HUES6 (cell line): ENCODE measurements around the gene GRN.
"Not testable (repeated sequence)": the region's sequence is repeated elsewhere in the genome, so short reads cannot be mapped to it uniquely, and the experiment has no call there.

Experiments
- H3K27ac ChIP-seq: 2 replicates; pipeline ENCODE4 v1.7.0; 2013; ENCODE audit warnings: low read depth, mild to moderate bottlenecking, low read length, inconsistent platforms
- H3K27me3 ChIP-seq: 2 replicates; pipeline ENCODE4 v1.6.1; 2013; ENCODE audit warnings: low read length; ENCODE audit not compliant: control insufficient read depth, insufficient read depth
- H3K36me3 ChIP-seq: 2 replicates; pipeline ENCODE4 v1.6.1; 2013; ENCODE audit warnings: low read length; ENCODE audit not compliant: control insufficient read depth, insufficient read depth
- H3K4me1 ChIP-seq: 2 replicates; pipeline ENCODE4 v1.6.1; 2013; ENCODE audit warnings: low read length; ENCODE audit not compliant: control insufficient read depth, insufficient read depth
- H3K4me3 ChIP-seq: 2 replicates; pipeline ENCODE4 v1.5.1; 2013; ENCODE audit warnings: low read depth, low read length
- H3K9ac ChIP-seq: one replicate; pipeline ENCODE4 v1.6.1; 2013; ENCODE audit warnings: mild to moderate bottlenecking, low read length
- H3K9me3 ChIP-seq: 2 replicates; pipeline ENCODE4 v1.6.1; 2013; ENCODE audit warnings: low read depth, low read length; ENCODE audit not compliant: control insufficient read depth, insufficient read depth

GRN gene

DNA sequence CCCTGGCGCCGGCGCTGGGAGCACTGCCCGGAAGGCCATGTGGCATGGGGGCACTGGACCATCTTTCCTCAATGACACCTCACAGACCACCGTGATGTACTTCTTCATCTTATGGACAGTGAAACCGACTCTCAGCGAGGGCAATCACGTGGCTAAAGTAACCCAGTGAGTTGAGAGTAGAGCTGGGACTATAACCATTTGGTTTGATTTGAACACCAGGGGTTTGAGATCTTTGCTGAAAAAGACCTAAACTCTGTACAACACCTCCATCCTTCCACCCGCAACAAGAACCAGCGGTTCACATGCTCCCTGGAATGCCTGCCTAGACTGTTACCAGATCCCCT is 41.1 kb downstream of the GRN start:
- no peak overlapping the region for H3K27ac ChIP-seq
- H3K4me1 ChIP-seq: peaks cover 10% of the 10 kb centered on the region
- no peaks in the 10 kb centered on the region for H3K9me3 ChIP-seq
- H3K36me3 ChIP-seq: no peaks in the 10 kb centered on the region
- H3K9ac ChIP-seq: no peak overlapping the region
- peak overlapping the region; percentile 77 for H3K4me3 ChIP-seq
- H3K27me3 ChIP-seq: peaks cover 36% of the 10 kb centered on the region

DNA sequence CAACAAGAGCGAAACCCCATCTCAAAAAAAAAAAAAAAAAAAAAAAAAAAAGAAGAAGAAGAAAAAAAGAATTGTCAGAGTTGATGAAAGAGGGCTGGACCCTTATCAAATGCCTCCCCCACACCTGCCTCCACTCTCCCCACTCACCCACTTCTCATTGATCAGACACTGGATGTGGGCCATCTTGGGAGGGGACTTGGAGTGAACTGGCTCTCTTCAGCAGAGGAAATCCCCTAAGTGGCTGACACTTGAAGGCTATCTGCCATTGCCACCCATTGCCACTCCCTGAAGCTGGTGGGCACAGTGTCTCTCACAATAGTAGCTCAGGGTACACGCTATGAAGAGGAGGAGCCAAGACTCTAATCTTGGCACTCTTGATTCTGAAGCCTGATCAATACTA is 42.7 kb downstream of the GRN start:
- Histone ChIP-seq H3K9me3 (no peaks in the 10 kb centered on the region), H3K4me1 (peaks cover 10% of the 10 kb centered on the region), H3K36me3 (no peaks in the 10 kb centered on the region), H3K27me3 (peaks cover 34% of the 10 kb centered on the region), H3K9ac (no peak overlapping the region), H3K27ac (no peak overlapping the region), H3K4me3 (no peak overlapping the region)

DNA sequence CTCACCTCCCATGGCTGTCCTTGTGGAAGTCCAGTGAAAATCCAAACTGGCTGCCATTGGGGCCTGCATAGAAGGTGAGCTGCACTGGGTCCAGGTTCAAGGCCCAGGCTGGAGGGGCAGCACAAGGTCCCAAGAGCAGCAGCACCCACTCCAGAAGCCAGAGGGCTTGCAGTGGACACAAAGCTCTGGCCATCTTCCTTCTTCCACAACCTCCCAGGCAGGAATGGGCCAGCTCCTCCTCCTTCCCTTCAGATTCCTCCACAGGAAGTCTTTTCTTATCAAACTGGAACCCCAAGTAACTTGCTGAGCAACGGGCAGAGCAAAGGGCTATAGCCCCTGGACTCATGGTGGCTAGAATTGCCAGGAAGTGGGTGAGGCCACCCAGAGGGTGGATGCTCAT is 44.2 kb downstream of the GRN start, which contains the start of gene ITGA2B:
ITGA2B (minus strand) TSS at position 369 of the 400 bp plus-strand sequence; CDS start at position 193, 176 bp downstream.
- Histone ChIP-seq H3K36me3 (no peaks in the 10 kb centered on the region), H3K27ac (no peak within 1 kb of the TSS), H3K9ac (no peak within 1 kb of the TSS), H3K4me1 (peaks cover 13% of the 10 kb centered on the region), H3K4me3 (no peak within 1 kb of the TSS), H3K9me3 (no peaks in the 10 kb centered on the region), H3K27me3 (peaks cover 20% of the 10 kb centered on the region)

DNA sequence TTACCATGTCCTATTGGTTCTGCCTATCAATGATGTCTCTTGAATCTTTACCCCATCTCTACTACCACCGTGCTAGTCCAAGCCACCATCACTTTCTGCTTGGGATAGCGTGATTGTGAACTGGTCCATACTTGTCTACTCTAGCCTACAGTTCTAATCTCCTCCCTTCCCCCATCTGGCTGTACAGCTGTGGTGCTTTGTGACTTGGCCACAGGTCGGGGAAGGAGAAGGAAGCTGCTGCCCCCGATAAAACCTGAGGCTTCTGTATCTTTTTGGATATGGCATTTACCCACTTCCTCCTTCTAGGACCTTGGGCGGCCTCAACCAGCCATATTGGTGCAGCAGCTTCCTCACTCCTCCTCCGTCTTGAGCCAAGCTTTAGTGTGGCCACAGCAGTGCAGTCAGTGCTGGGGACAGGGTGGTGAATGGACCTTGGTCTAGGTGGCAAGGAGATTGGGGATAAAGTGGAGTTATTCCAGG is 44.7 kb downstream of the GRN start:
- no peaks in the 10 kb centered on the region for H3K9me3 ChIP-seq
- H3K4me1 ChIP-seq: peaks cover 8% of the 10 kb centered on the region
- H3K27ac ChIP-seq: no peak overlapping the region
- no peaks in the 10 kb centered on the region for H3K36me3 ChIP-seq
- no peak overlapping the region for H3K4me3 ChIP-seq
- peaks cover 15% of the 10 kb centered on the region for H3K27me3 ChIP-seq
- H3K9ac ChIP-seq: no peak overlapping the region

DNA sequence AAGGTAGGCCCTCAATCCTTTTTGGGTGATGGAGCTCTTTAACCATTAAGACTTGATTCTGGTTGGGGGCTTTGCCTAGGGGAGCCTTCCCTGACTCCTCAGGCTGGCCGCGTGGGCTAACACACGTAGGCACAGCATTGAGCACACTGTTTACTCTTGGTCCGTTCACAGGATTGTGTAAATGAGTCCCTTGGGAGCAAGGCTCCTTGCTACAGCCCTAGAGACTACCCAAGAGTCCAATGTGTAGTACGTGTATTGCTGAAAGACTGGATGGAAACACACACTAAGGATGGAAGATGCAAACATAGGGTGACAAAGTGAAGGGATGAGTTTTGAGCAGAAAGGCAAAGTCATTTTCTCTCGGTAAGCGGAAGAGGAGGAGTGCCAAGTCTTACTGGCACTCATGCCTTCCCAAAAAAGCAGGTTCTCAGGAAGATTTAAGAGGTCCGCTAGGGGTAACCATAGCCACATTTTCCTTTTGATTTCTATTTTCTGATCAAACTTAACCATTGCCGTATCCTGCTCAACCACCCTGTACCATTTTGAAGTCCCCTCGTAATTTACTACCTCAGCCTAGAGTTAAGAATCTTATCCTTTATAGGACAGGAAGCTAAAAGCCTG is 45.3 kb downstream of the GRN start:
- no peak overlapping the region for H3K27ac ChIP-seq
- H3K4me3 ChIP-seq: no peak overlapping the region
- H3K4me1 ChIP-seq: 0 out of 2 replicates have a peak, but pooled peaks cover 4% of the 10 kb centered on the region
- H3K27me3 ChIP-seq: peaks cover 11% of the 10 kb centered on the region; the same call in 1 of the 2 replicates
- no peaks in the 10 kb centered on the region for H3K36me3 ChIP-seq
- no peak overlapping the region for H3K9ac ChIP-seq
- H3K9me3 ChIP-seq: no peaks in the 10 kb centered on the region

DNA sequence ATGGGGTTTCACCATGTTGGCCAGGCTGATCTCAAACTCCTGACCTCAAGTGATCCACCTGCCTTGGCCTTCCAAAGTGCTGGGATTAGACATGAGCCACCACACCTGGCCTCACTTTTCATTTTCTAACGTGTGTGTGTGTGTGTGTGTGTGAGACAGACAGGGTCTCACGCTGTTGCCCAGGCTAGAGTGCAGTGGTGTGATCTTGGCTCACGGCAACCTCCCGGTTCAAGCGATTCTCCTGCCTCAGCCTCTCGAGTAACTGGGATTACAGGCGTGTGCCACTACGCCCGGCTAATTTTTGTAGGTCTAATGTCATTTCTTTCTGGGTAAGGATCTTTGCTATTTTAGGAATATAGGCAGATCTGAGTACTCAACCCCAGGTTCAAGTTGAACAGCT is 49.0 kb downstream of the GRN start:
- not testable (repeated sequence) for H3K9ac ChIP-seq, H3K9me3 ChIP-seq, H3K27ac ChIP-seq, H3K4me1 ChIP-seq, H3K4me3 ChIP-seq, H3K27me3 ChIP-seq
- H3K36me3 ChIP-seq: peaks cover 25% of the 10 kb centered on the region

DNA sequence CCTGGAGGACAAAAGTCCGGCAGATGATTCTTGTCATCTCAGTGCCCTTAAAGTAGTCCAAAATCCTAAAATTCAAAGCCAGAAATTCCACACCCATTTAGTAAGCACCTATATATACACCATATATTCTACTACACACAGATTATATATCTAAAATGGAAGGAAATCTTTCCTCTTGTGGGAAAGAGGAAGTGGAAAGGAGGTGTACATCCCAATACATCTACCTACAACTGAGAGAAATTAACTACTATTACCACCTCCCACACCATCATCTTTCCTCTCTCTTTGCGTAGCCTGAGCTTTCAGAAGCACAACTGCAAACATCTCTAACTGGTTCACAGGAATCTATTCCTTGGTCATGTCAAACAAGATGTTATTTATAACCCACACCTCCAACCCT is 49.7 kb downstream of the GRN start:
- Histone ChIP-seq H3K27me3 (no peaks in the 10 kb centered on the region), H3K9me3 (no peaks in the 10 kb centered on the region), H3K4me3 (no peak overlapping the region), H3K9ac (no peak overlapping the region), H3K4me1 (0 out of 2 replicates have a peak, but pooled peaks cover 4% of the 10 kb centered on the region), H3K36me3 (peaks cover 32% of the 10 kb centered on the region), H3K27ac (no peak overlapping the region)

DNA sequence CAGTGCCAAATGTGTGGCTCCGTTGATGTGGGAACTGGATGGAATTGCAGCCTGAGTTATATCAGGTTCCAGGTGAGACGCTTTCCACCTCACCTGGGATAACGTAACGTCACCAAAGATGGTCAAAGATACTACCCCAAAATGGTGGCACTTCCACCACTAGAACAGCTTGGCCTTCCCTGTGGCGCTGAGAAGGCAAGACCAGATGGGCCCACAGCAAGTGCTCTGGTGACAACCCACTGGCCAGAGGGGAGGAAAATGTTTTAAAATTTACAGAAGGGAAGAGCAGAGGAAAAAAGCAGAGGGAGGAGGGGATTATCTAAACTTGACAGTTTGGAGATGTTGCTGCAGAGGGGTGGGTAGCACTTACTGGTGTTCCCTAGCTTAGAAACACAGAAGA is 51.8 kb downstream of the GRN start:
- no peak overlapping the region for H3K9ac ChIP-seq

DNA sequence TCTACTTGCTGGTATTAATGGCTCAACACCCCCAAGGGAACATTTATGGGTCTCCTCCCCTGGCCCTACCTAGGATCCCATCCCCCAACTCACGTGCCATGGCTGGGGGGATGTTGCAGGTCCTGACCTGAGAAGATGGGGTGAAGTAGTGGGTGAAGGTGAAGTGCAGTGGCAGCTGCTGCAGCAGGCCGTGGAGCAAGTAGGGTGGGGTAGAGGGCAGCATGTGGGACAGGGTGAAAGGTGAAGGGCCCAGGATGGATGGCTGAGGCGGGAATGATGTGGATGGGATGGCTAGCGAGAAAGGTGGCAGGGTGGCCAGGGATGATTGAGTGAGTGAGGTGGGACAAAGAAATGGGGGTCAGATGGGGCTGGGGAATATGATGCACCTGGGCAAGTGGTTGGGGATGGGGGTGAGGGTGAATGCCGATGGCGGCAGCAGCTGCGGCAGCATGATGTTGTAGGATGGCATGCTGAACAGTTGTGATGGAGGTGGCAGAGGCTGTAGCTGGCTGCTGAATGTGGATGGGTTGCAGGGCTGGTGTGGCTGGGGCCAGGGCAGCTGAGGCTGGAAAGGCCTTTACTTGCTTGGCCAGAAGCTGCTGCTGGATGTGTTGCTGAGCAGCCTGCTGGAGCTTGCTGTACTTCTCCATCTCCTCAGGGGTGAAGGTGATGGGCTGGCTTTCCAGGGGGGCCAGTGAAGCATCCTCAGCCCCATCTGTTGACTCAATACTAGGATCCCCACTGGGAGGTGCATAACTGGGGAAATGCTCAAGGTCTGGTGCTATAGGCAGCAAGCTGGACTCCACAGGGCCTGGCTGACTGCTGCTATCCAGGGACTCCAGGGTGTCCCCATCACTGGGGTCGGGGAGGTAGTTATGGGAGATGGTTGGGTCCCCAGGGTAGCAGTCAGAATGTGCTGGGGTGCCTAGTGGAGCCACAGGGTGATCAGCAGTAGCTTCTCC is 52.7 kb downstream of the GRN start:
- H3K27ac ChIP-seq: no peak overlapping the region
- no peaks in the 10 kb centered on the region for H3K27me3 ChIP-seq
- H3K36me3 ChIP-seq: peaks cover 56% of the 10 kb centered on the region
- 0 out of 2 replicates have a peak, but pooled peaks cover 4% of the 10 kb centered on the region for H3K4me1 ChIP-seq
- no peak overlapping the region for H3K4me3 ChIP-seq
- H3K9me3 ChIP-seq: no peaks in the 10 kb centered on the region
- no peak overlapping the region for H3K9ac ChIP-seq

More for the DNA sequence above, 51.8 kb downstream of the GRN start:
- Histone ChIP-seq H3K4me1 (0 out of 2 replicates have a peak, but pooled peaks cover 4% of the 10 kb centered on the region), H3K4me3 (no peak overlapping the region), H3K27ac (no peak overlapping the region), H3K36me3 (peaks cover 51% of the 10 kb centered on the region), H3K9me3 (no peaks in the 10 kb centered on the region), H3K27me3 (no peaks in the 10 kb centered on the region)

DNA sequence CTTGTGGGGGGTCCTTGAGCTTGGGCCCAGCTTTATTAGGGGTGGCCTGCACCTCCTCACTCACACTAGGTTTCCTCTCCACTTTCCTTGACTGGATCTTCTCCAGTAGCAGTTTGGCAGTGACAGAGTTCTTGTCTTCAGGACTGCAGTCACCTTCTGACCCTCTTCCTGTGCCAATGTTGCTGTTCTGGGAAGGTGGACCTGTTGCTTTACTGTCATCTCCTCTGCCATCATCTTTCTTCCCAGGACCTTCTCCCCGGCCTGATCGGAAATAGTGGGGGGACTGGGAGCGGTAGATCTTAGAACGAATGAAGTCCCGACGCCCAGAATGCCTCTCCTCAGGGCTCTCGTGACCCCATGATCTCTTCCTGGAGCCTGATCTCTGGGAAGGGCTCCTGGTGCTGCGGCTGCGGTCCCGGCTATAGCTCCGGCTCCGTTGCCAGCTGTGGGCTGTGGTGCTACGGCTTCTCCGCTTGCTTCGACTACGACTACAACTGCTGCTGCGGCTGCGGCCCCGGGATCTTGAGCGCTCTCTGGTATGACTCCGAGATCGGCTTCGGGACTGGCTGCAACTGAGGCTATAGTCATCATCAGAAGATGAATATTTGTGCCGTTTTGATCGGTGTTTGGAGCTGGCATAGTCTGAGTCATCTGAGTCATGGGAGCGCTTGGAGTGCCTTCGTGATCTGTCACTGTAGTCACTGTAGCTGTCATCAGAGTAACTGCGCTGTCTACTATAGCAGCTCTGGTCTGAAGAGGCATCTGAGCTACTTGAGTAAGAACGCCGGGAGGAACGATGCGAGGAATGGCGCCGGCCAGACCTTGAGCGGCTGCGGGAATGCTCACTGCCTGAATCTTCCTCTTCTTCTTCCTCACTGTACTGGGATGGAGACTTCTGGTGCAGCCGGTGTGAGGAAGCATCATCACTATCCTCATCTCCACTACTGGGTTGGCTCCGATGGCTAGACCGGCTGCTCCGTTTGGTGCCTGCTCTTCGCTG is 53.9 kb downstream of the GRN start:
- no peaks in the 10 kb centered on the region for H3K27me3 ChIP-seq
- H3K36me3 ChIP-seq: peaks cover 60% of the 10 kb centered on the region
- H3K9me3 ChIP-seq: no peaks in the 10 kb centered on the region
- no peak overlapping the region for H3K4me3 ChIP-seq
- no peak overlapping the region for H3K9ac ChIP-seq
- no peaks in the 10 kb centered on the region for H3K4me1 ChIP-seq
- no peak overlapping the region for H3K27ac ChIP-seq
